LNCAP (cell line): Measurements from ENCODE around the gene IPO4.

Experiments used
- TF ChIP-seq, protein P1 (sequence below): fragments of 450-650 bp; IDR thresholded peaks from 2 replicates; pipeline ENCODE4 v1.5.1; 2017; ENCODE audit warnings: mild to moderate bottlenecking

Gene IPO4

DNA sequence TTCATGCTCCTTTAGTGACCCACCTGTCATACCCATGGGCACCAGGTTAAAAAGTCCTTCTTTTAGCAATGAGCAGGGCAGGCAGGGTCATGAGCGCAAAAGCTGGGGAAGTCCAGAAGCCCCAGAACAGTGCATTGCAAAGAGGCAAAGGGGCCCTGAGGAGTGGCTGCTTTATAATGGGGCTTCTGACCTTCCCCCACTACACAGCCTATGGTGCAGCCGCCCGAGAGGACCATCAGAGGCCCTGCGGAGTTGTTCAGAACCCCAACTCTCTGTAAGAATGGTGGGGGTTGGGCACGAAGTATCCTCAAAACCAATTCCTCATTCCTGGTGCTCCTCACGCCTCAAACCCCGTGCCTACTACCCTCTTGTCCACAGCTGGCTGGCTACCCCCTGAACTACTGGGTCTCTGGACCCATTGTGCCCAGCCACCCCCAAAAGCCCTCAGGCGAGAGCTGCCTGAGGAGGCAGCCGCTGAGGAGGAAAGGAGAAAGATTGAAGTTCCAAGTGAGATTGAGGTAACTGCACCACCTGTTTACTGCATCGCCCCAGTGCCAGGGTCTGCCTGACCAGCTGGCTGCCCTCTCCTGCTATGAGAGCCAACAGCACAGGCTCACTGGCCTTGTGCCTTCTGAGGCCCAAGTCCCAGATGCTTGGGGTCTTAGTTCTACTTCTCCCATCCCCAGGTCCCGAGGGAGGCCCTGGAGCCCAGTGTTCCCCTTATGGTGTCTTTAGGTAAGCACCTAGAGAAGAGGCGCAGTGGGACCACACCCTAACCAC is 10.0 kb downstream of the IPO4 start:
- TF ChIP-seq, protein P1, sequence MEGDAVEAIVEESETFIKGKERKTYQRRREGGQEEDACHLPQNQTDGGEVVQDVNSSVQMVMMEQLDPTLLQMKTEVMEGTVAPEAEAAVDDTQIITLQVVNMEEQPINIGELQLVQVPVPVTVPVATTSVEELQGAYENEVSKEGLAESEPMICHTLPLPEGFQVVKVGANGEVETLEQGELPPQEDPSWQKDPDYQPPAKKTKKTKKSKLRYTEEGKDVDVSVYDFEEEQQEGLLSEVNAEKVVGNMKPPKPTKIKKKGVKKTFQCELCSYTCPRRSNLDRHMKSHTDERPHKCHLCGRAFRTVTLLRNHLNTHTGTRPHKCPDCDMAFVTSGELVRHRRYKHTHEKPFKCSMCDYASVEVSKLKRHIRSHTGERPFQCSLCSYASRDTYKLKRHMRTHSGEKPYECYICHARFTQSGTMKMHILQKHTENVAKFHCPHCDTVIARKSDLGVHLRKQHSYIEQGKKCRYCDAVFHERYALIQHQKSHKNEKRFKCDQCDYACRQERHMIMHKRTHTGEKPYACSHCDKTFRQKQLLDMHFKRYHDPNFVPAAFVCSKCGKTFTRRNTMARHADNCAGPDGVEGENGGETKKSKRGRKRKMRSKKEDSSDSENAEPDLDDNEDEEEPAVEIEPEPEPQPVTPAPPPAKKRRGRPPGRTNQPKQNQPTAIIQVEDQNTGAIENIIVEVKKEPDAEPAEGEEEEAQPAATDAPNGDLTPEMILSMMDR, result no peak

DNA sequence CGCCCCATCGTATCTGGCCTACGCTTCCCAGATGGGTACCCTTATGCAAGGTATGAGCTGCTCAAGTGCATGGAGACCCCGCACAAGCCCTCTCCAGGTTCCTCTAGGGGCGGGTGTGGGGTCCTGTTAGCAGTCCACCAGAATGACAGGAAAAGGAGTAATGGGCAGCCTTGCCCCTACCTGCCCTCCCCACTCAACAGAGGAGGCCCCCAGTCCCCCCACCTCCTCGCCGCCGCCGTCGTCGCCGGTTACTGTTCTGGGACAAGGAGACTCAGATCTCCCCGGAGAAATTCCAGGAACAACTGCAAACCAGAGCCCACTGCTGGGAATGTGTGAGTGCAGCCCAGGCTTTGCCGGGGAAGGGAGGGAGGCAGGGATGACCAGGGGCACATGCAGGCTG is 10.7 kb downstream of the IPO4 start:
- TF ChIP-seq, protein P1, result no peak

DNA sequence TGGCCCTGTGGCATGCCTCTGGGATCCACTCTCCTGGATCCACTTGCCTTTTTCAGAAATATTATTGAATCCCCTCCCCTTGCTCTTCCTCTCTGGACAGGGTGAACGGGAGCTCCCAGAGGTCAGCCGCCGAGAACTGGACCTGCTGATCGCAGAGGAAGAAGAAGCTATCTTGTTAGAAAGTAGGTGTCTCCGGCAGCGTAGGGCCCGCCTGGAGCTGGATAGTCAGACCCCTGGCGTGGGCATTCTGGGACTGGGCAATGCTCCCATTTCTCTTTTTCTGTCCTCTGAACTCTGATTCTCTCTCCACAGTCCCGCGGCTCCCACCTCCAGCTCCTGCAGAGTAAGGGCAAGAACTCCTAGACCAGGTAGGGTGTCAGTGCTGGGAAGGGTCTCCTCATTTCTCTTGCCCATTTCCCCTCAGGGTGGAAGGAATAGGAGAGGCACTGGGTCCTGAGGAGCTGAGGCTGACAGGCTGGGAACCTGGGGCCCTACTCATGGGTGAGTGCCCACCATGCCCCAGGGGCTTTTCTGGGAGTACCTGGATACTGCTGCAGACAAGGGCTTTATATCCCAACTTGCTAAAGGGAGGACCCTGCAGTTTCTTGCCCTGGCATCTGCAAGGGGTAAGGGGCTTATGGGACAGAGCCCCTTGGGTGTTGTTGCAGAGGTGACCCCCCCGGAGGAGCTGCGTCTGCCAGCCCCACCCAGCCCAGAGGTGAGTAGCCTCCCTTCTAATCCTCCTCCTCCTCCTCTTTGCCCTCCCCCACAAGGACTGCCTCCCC is 11.4 kb downstream of the IPO4 start:
- TF ChIP-seq, protein P1, result no peak

DNA sequence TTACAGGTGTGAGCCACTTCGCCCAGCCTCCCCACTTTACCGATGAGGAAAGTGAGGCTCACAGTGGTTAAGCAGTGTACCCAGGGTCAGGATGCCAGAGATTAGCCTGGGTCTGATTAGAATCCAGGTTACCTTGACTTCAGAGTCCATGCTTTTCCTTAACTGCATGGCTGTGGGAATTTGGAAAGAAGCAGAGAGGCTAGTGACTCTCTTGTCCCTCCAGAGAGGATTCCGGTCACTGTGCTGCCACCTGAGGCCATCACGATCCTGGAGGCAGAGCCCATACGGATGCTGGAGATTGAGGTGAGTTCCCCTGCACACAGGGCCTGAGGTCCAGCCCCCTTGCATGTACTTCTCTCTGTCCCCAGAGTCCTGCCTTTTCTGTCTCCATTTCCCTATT is 12.0 kb downstream of the IPO4 start:
- TF ChIP-seq, protein P1, result no peak

DNA sequence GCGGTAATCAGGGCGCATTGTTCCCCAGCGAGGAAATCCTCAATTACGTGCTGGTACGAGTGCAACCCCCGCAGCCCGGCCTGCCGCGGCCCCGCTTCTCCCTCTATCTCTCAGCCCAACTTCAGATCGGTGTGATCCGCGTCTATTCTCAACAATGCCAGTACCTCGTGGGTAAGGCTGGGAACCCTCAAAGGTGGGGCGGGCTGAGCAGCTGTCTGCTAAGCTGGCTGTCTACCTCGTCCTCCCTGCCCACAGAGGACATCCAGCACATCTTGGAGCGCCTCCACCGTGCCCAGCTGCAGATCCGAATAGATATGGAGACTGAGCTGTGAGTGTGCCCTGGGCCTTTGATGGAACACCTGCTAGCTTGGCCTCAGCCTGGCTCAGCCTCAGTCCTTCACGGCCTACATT is 15.7 kb downstream of the IPO4 start:
- TF ChIP-seq, protein P1, result no peak

DNA sequence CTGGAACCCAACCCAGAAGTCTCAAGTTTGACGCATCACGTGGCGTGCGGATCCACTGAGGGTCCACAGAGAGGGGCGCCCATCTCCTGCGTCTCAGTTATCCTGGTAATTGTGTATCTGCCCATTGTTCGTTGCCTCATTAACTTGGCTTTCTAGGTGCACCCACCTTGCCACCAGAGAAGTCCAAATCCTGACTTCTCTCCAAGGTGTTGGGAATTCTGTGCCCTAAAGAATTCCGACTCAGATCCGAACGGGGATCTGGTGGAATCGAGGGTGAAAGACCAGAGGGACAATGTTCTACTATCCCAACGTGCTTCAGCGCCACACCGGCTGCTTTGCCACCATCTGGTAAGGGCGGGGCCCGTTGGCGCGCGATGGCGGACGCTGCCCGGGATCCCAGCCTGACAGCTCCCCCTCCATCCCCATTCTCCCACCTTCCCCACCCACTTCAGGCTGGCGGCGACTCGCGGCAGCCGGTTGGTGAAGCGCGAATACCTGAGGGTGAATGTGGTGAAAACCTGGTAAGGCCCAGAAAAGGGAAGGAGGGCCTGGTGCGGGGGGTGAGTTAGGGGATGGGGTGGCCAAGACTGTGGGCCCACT is 16.3 kb downstream of the IPO4 start:
- TF ChIP-seq, protein P1, result no peak

DNA sequence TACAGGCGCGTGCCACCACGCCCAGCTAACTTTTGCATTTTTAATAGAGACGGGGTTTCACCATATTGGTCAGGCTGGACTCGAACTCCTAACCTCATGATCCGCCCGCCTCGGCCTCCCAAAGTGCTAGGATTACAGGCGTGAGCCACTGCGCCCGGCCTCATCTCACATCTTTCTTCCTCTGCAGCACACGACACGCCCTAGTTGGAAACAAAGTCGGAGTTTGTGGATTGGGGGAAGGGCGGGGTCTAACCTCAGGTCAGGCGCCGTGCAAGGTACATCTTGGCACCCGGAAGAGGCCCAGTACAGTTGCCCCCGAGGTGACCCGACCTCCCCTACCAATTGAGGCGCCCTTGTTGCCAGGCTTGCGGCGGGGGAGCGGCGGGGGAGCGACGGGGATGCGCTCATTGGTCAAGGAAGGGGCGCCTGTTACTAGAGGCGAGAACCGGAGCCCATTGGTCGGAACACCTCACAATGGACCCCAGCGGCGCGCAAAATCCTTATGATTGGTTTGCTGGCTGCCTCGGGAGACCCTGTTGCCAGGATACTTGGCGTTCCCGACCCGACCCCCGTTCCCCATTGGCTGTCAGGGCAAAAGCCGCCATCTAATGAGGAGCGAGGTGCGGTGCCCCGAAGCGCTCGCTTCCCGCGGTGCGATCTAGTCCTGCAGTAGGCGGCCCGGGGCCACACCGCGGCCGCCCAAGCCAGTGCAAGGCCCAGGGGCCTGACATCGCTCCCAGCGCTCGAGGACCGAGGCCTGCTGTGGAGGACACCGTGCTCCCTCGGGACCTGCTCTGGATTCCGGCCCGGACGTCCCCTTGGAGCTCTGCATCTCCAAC is 17.0 kb downstream of the IPO4 start, which contains the start of gene REC8:
REC8 (plus strand) TSS at position 659 of the 839 bp plus-strand sequence. CDS start 473 bp downstream, outside the sequence.
- TF ChIP-seq, protein P1, result no peak
